Cardiac fibroblast (primary cell): ENCODE results near the gene CRB3.

Experiments used
- DNase-seq, 2 donors: peaks; one replicate each; pipeline versions ENCODE4 v3.0.0 to v3.0.0-alpha.2; 2010; ENCODE audit warnings: low read depth in 2 of 2
- H3K4me3 ChIP-seq, 2 donors: replicated peaks in 1 of 2; 1 replicate in 1 of 2; 2 replicates in 1 of 2; pipeline ENCODE4 v1.5.1; 2011; ENCODE audit warnings: low read depth in 2 of 2, low read length in 2 of 2, mild to moderate bottlenecking in 2 of 2, moderate library complexity in 1 of 2
- CTCF ChIP-seq: IDR thresholded peaks from one replicate; pipeline ENCODE4 v1.5.1; 2011; ENCODE audit warnings: low read depth, mild to moderate bottlenecking, low read length, inconsistent platforms

CRB3 gene

GRCh38 chr19:6418562-6418932 lies 45.5 kb upstream of the CRB3 start:
- no peak overlapping the region for H3K4me3 ChIP-seq

GRCh38 chr19:6421075-6422014 lies 42.7 kb upstream of the CRB3 start:
- no peak for DNase-seq
- H3K4me3 ChIP-seq = no peak overlapping the region
- no peak for TF ChIP-seq CTCF

More at GRCh38 chr19:6418562-6418932, 45.5 kb upstream of the CRB3 start:
- no peak for DNase-seq
- TF ChIP-seq CTCF = no peak

GRCh38 chr19:6423499-6424194 lies 40.4 kb upstream of the CRB3 start:
- no peak for TF ChIP-seq CTCF
- H3K4me3 ChIP-seq = peak overlapping the region; percentile 93 to 99
- DNase-seq = peak; percentile 60 to 63

GRCh38 chr19:6424195-6424938 lies 39.7 kb upstream of the CRB3 start, which contains the start of gene KHSRP:
KHSRP (minus strand) TSS chr19:6424811; CDS start chr19:6424701, 110 bp downstream.
- H3K4me3 ChIP-seq = peak within 1 kb of the TSS; percentile 93 to 99
- no peak for DNase-seq
- TF ChIP-seq CTCF = no peak

GRCh38 chr19:6424939-6425731 lies 38.9 kb upstream of the CRB3 start:
- no peak overlapping the region for H3K4me3 ChIP-seq

More at GRCh38 chr19:6424939-6425731, 38.9 kb upstream of the CRB3 start:
- DNase-seq = peak; percentile 100
- no peak for TF ChIP-seq CTCF
